Smooth muscle cell (in vitro differentiated cells): Measurements from ENCODE around the gene IL10RA. TPM values are rescaled to one million over a fixed set of nuclear protein-coding genes. Genes with fewer than 3 reads are reported as not detected.

Source experiments
- DNase-seq: peaks from one replicate; lab custom pipeline; 2025; ENCODE audit not compliant: unreplicated experiment; lab: John Stamatoyannopoulos, UW
- H2AFZ ChIP-seq: fragments of 200-600 bp; sonication (generic); 2 replicates; pipeline ENCODE4 v1.6.0; 2016; ENCODE audit warnings: antibody characterized with exemption, low read depth, mild to moderate bottlenecking
- H3F3A ChIP-seq: fragments of 200-600 bp; sonication (generic); 2 replicates; pipeline ENCODE4 v1.6.0; 2017; ENCODE audit warnings: antibody characterized with exemption, low read depth
- H3K27ac ChIP-seq: fragments of 200-600 bp; sonication (generic); 2 replicates; pipeline ENCODE4 v1.5.1; 2016; ENCODE audit warnings: low read depth, mild to moderate bottlenecking
- H3K27me3 ChIP-seq: fragments of 200-600 bp; sonication (generic); 2 replicates; pipeline ENCODE4 v1.6.1; 2016; ENCODE audit warnings: low read depth, mild to moderate bottlenecking
- H3K36me3 ChIP-seq: fragments of 200-600 bp; sonication (generic); 2 replicates; pipeline ENCODE4 v1.5.1; 2016; ENCODE audit warnings: low read depth
- H3K4me1 ChIP-seq: fragments of 200-600 bp; sonication (generic); 2 replicates; pipeline ENCODE4 v1.5.1; 2016; ENCODE audit warnings: low read depth
- H3K4me2 ChIP-seq: fragments of 200-600 bp; sonication (generic); 2 replicates; pipeline ENCODE4 v1.6.0; 2016; ENCODE audit warnings: mild to moderate bottlenecking
- H3K4me3 ChIP-seq: fragments of 200-600 bp; sonication (generic); 2 replicates; pipeline ENCODE4 v1.5.1; 2016; ENCODE audit warnings: mild to moderate bottlenecking
- H3K79me2 ChIP-seq: fragments of 200-600 bp; sonication (generic); 2 replicates; pipeline ENCODE4 v1.6.0; 2016; ENCODE audit warnings: low read depth, mild to moderate bottlenecking
- H3K9ac ChIP-seq: fragments of 200-600 bp; sonication (generic); 2 replicates; pipeline ENCODE4 v1.6.0; 2016; ENCODE audit warnings: low read depth
- H3K9me3 ChIP-seq: fragments of 200-600 bp; sonication (generic); replicated peaks from 2 replicates; pipeline ENCODE4 v1.5.1; 2016; ENCODE audit warnings: low read depth
- H4K20me1 ChIP-seq: fragments of 200-600 bp; sonication (generic); 2 replicates; pipeline ENCODE4 v1.6.0; 2016; ENCODE audit warnings: low read depth
- CTCF ChIP-seq: fragments of 200-600 bp; sonication (generic); IDR thresholded peaks from 2 replicates; pipeline ENCODE4 v1.5.1; 2017; ENCODE audit warnings: borderline replicate concordance, mild to moderate bottlenecking, antibody characterized with exemption; ENCODE audit not compliant: insufficient read depth, poor library complexity, severe bottlenecking
- WGBS: methylation state at CpG from one replicate; pipeline ENCODE4 v1.1.7; 2016; ENCODE audit warnings: low lambda C conversion rate; 5-methylcytosine and 5-hydroxymethylcytosine counted together
- polyA plus RNA-seq: library from polyadenylated mRNA; unstranded; fragments of >200 nt; fragmentation: Nextera tagmentation; extraction: Ambion mirVana; gene quantifications from 2 replicates; pipeline ENCODE4 v1.2.1, GENCODE V29; 2016
- total RNA-seq: library from RNA; depleted of rRNA; stranded (reverse); fragments of >200 nt; gene quantifications from 2 replicates; pipeline ENCODE4 v1.2.3, GENCODE V29; 2014

IL10RA gene
- total and polyA plus RNA-seq, 2 experiments from 2014 or later: 0.07 to 0.18 TPM

- Histone ChIP-seq H3K9ac (no peak overlapping the region), H4K20me1 (no peaks in the 10 kb centered on the region), H3K36me3 (no peaks in the 10 kb centered on the region), H3K4me3 (no peak overlapping the region), H2AFZ (no peak overlapping the region), H3K27me3 (no peaks in the 10 kb centered on the region), H3K9me3 (no peaks in the 10 kb centered on the region), H3K4me2 (no peak overlapping the region), H3K79me2 (no peaks in the 10 kb centered on the region), H3K4me1 (no peaks in the 10 kb centered on the region), H3K27ac (no peak overlapping the region), H3F3A (no peaks in the 10 kb centered on the region)
- no peak for DNase-seq
- no peak for TF ChIP-seq CTCF
- 89% methylated on average over 11 of the region's 11 CpGs for WGBS
These were observed 62.5 kb downstream of the IL10RA start for GRCh38 chr11:118048472-118049370.

- no peak for DNase-seq
- Histone ChIP-seq H4K20me1 (no peaks in the 10 kb centered on the region), H3K27ac (no peak overlapping the region), H3K9ac (no peak overlapping the region), H3K4me1 (no peaks in the 10 kb centered on the region), H3K79me2 (no peaks in the 10 kb centered on the region), H3F3A (no peaks in the 10 kb centered on the region), H3K9me3 (no peaks in the 10 kb centered on the region), H3K36me3 (no peaks in the 10 kb centered on the region), H2AFZ (no peak overlapping the region), H3K27me3 (no peaks in the 10 kb centered on the region), H3K4me2 (no peak overlapping the region), H3K4me3 (no peak overlapping the region)
- WGBS: 95% methylated on average over 6 of the region's 6 CpGs
- no peak for TF ChIP-seq CTCF
These were observed 63.6 kb downstream of the IL10RA start for GRCh38 chr11:118049771-118050170.

- Histone ChIP-seq H4K20me1 (no peaks in the 10 kb centered on the region), H3F3A (no peaks in the 10 kb centered on the region), H3K4me1 (no peaks in the 10 kb centered on the region), H3K4me3 (no peak overlapping the region), H3K27ac (no peak overlapping the region), H2AFZ (no peak overlapping the region), H3K9ac (no peak overlapping the region), H3K9me3 (no peaks in the 10 kb centered on the region), H3K27me3 (no peaks in the 10 kb centered on the region), H3K79me2 (no peaks in the 10 kb centered on the region), H3K4me2 (no peak overlapping the region), H3K36me3 (no peaks in the 10 kb centered on the region)
- DNase-seq: no peak
- WGBS: 93% methylated on average over 7 of the region's 7 CpGs
- TF ChIP-seq CTCF: no peak
These were observed 64.2 kb downstream of the IL10RA start for GRCh38 chr11:118050208-118050891.

Other genes starting within 250 kb of the IL10RA start
- gene DSCAML1, start 189.2 kb upstream of the IL10RA start, total RNA-seq: 0.04 and 0.22 TPM in 2 replicates
- gene DSCAML1, start 189.2 kb upstream of the IL10RA start, polyA plus RNA-seq: 0.37 TPM in 1 of 2 replicates, not detected in the other
- 0.40 TPM in 1 of 2 replicates, not detected in the other for gene FXYD2, start 161.7 kb upstream of the IL10RA start, total RNA-seq
- 1.00 and 2.3 TPM in 2 replicates for gene FXYD2, start 161.7 kb upstream of the IL10RA start, polyA plus RNA-seq
- gene FXYD6, start 109.7 kb upstream of the IL10RA start, total RNA-seq: 24.6 and 27.7 TPM in 2 replicates
- gene FXYD6, start 109.7 kb upstream of the IL10RA start, polyA plus RNA-seq: 50.1 and 84.5 TPM in 2 replicates
- gene TMPRSS13, start 57.0 kb upstream of the IL10RA start, total RNA-seq: 0.90 and 1.3 TPM in 2 replicates
- 0.73 TPM in 1 of 2 replicates, not detected in the other for gene TMPRSS13, start 57.0 kb upstream of the IL10RA start, polyA plus RNA-seq
- 7.4 TPM in 1 of 2 replicates, not detected in the other for gene TMPRSS4, start 90.7 kb downstream of the IL10RA start, total RNA-seq
- gene TMPRSS4, start 90.7 kb downstream of the IL10RA start, polyA plus RNA-seq: not detected in 2 replicates
- not detected in 2 replicates for gene SMIM35, start 100.6 kb downstream of the IL10RA start, total RNA-seq
- gene SMIM35, start 100.6 kb downstream of the IL10RA start, polyA plus RNA-seq: not detected in 2 replicates
- not detected in 2 replicates for gene SCN4B, start 166.4 kb downstream of the IL10RA start, total RNA-seq
- not detected in 2 replicates for gene SCN4B, start 166.4 kb downstream of the IL10RA start, polyA plus RNA-seq
- 0.13 and 0.40 TPM in 2 replicates for gene SCN2B, start 190.2 kb downstream of the IL10RA start, total RNA-seq
- gene SCN2B, start 190.2 kb downstream of the IL10RA start, polyA plus RNA-seq: 0.22 and 0.31 TPM in 2 replicates
- gene JAML, start 238.6 kb downstream of the IL10RA start, total RNA-seq: not detected in 2 replicates
- not detected in 2 replicates for gene JAML, start 238.6 kb downstream of the IL10RA start, polyA plus RNA-seq